HG03571 (cell line): ENCODE measurements around the gene ZNF202.
"Not testable (repeated sequence)": the region's sequence is repeated elsewhere in the genome, so short reads cannot be mapped to it uniquely, and the experiment has no call there.

Experiments used
- ATAC-seq: cut with Tn5 transposase; IDR thresholded peaks from one replicate; pipeline ENCODE4 v1.9.1; 2021; ENCODE audit not compliant: unreplicated experiment

Gene ZNF202

GRCh38 chr11:123742031-123742723, 717 bp upstream of the ZNF202 start:
- no peak for ATAC-seq

- peak; percentile 3 for ATAC-seq
Observed at GRCh38 chr11:123740787-123741158, 687 bp downstream of the ZNF202 start.

GRCh38 chr11:123738374-123738773, 3.1 kb downstream of the ZNF202 start:
- ATAC-seq, result no peak

- no peak for ATAC-seq
Observed at GRCh38 chr11:123736769-123737168, 4.7 kb downstream of the ZNF202 start.

- ATAC-seq, result no peak
Observed at GRCh38 chr11:123729602-123730001, 11.9 kb downstream of the ZNF202 start.

- no peak for ATAC-seq
Observed at GRCh38 chr11:123725995-123726655, 15.3 kb downstream of the ZNF202 start.

- ATAC-seq, result no peak
Observed at GRCh38 chr11:123719452-123719851, 22.0 kb downstream of the ZNF202 start.

GRCh38 chr11:123718469-123718868, 23.0 kb downstream of the ZNF202 start:
- ATAC-seq, result no peak

- ATAC-seq, result no peak
Observed at GRCh38 chr11:123718063-123718462, 23.4 kb downstream of the ZNF202 start.

- ATAC-seq, result not testable (repeated sequence)
Observed at GRCh38 chr11:123712627-123713026, 28.8 kb downstream of the ZNF202 start.

- no peak for ATAC-seq
Observed at GRCh38 chr11:123707606-123708205, 33.8 kb downstream of the ZNF202 start.

- no peak for ATAC-seq
Observed at GRCh38 chr11:123707206-123707605, 34.3 kb downstream of the ZNF202 start.

- ATAC-seq, result no peak
Observed at GRCh38 chr11:123704341-123704740, 37.1 kb downstream of the ZNF202 start.

GRCh38 chr11:123702696-123703095, 38.8 kb downstream of the ZNF202 start:
- no peak for ATAC-seq

- no peak for ATAC-seq
Observed at GRCh38 chr11:123702139-123702538, 39.3 kb downstream of the ZNF202 start.

- no peak for ATAC-seq
Observed at GRCh38 chr11:123700772-123701171, 40.7 kb downstream of the ZNF202 start.

GRCh38 chr11:123698546-123699127, 42.8 kb downstream of the ZNF202 start:
- no peak for ATAC-seq

- no peak for ATAC-seq
Observed at GRCh38 chr11:123696183-123696582, 45.3 kb downstream of the ZNF202 start.

GRCh38 chr11:123695231-123695630, 46.2 kb downstream of the ZNF202 start:
- no peak for ATAC-seq

- no peak for ATAC-seq
Observed at GRCh38 chr11:123694551-123694950, 46.9 kb downstream of the ZNF202 start.

GRCh38 chr11:123692961-123693360, 48.5 kb downstream of the ZNF202 start:
- ATAC-seq, result no peak

- ATAC-seq, result no peak
Observed at GRCh38 chr11:123690485-123690884, 51.0 kb downstream of the ZNF202 start.
